GM12864 (cell line): Measurements from ENCODE around the gene TLE4.
"Not testable (repeated sequence)": the region's sequence is repeated elsewhere in the genome, so short reads cannot be mapped to it uniquely, and the experiment has no call there.

ENCODE experiments used
- DNase-seq: peaks from one replicate; pipeline ENCODE4 v3.0.0-alpha.2; 2011; ENCODE audit warnings: low read depth
- H3K4me3 ChIP-seq: 2 replicates; pipeline ENCODE4 v1.5.1; 2011; ENCODE audit warnings: mild to moderate bottlenecking, low read depth, low read length, control low read depth
- CTCF ChIP-seq: IDR thresholded peaks from 2 replicates; pipeline ENCODE4 v1.5.1; 2011; ENCODE audit warnings: low read depth, mild to moderate bottlenecking, moderate library complexity, low read length, control low read depth, inconsistent platforms; ENCODE audit errors: missing control alignments

The TLE4 gene

GRCh38 chr9:79632060-79632459 lies 60.3 kb downstream of the TLE4 start:
- TF ChIP-seq CTCF: no peak
- no peak overlapping the region for H3K4me3 ChIP-seq

GRCh38 chr9:79632705-79633104 lies 60.9 kb downstream of the TLE4 start:
- no peak for DNase-seq
- TF ChIP-seq CTCF: no peak
- no peak overlapping the region for H3K4me3 ChIP-seq

More at GRCh38 chr9:79632060-79632459, 60.3 kb downstream of the TLE4 start:
- DNase-seq: no peak

GRCh38 chr9:79633558-79633957 lies 61.8 kb downstream of the TLE4 start:
- no peak overlapping the region for H3K4me3 ChIP-seq
- no peak for DNase-seq
- no peak for TF ChIP-seq CTCF

- no peak for TF ChIP-seq CTCF
- no peak overlapping the region for H3K4me3 ChIP-seq
- DNase-seq: no peak
Observed at GRCh38 chr9:79637177-79637925, 65.6 kb downstream of the TLE4 start.

GRCh38 chr9:79638806-79639205 lies 67.0 kb downstream of the TLE4 start:
- H3K4me3 ChIP-seq: no peak overlapping the region
- TF ChIP-seq CTCF: no peak
- DNase-seq: no peak

GRCh38 chr9:79639354-79639753 lies 67.6 kb downstream of the TLE4 start:
- no peak for DNase-seq
- TF ChIP-seq CTCF: no peak
- H3K4me3 ChIP-seq: no peak overlapping the region

- not testable (repeated sequence) for DNase-seq, H3K4me3 ChIP-seq
Observed at GRCh38 chr9:79640067-79640466, 68.3 kb downstream of the TLE4 start.
